Jurkat, Clone E6-1 (cell line): ENCODE data around the gene CNNM4.

Experiments used
- DNase-seq: peaks from one replicate; pipeline ENCODE4 v3.0.0-alpha.2; 2011; ENCODE audit warnings: low read depth, low spot score
- H3K4me3 ChIP-seq: 2 replicates; pipeline ENCODE4 v1.5.1; 2011; ENCODE audit warnings: mild to moderate bottlenecking, low read length, control low read depth, moderate library complexity

CNNM4 gene

GRCh38 chr2:96806468-96807126, 45.9 kb downstream of the CNNM4 start:
- no peak overlapping the region for H3K4me3 ChIP-seq
- DNase-seq, result no peak

DNA sequence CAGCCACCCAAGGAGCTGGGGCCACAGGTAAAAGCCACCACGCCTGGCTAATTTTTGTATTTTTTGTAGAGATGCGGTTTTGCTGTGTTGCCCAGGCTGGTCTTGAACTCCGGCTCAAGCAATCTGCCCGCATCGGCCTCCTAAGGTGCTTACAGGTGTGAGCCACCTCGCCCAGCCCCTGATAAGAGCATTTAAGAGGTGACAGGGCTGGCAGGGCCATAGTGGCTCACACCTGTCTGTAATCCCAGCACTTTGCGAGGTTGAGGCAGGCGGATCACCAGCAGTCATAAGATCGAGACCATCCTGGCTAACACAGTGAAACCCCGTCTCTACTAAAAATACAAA, 46.4 kb downstream of the CNNM4 start:
- H3K4me3 ChIP-seq, result no peak overlapping the region
- no peak for DNase-seq

DNA sequence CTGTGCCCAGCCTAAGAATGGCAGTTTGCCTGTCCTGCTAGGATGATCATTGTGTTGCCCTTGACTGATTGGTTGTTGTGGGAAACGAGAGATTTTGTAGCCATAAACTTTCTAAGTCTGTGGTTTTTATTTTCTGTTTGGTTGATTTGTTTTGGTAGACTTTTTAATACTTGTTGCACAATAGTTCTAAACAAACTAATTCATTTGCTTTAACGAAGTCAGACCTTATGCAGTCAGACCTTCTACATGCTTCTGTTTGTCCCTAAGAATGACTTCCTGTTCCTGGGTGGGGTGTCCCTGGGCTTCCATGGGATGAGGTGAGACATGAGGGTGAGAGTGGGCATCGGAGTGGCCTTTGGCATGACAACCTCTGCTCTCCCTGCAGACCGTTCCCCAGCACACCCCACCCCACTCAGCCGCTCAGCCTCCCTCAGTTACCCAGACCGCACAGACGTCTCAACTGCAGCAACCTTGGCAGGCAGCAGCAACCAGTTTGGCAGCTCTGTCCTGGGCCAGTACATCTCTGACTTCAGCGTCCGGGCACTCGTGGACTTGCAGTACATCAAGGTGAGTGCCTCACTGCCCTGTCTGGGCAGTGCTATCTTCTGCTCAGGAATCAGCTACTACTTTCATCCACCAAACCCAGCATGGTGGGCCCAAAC, 47.6 kb downstream of the CNNM4 start:
- no peak for DNase-seq
- H3K4me3 ChIP-seq, result no peak overlapping the region

GRCh38 chr2:96809216-96809882, 48.6 kb downstream of the CNNM4 start:
- no peak overlapping the region for H3K4me3 ChIP-seq
- DNase-seq, result no peak

GRCh38 chr2:96809951-96810782, 49.5 kb downstream of the CNNM4 start:
- no peak overlapping the region for H3K4me3 ChIP-seq
- no peak for DNase-seq

DNA sequence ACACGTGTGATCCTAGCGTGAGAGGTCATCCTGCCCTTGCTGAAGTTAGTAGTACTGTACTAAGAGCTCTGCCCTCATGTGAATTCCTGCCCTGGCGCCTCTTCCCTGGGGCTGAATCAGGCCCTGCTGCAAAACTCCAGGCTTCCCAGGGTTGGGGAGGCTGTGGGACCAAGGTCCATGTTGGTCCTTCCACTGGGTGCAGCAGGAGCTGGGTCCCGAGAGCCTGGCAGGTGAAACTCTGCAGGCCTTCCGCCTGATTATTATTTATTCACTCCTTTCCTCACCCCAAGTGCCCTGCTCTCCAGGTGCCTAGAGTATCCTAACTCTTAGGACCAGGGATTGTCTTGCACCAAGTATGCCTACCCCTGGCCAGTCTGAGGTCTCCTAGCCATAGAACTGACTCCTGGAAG, 50.1 kb downstream of the CNNM4 start:
- no peak for DNase-seq
- no peak overlapping the region for H3K4me3 ChIP-seq

- DNase-seq, result no peak
- no peak overlapping the region for H3K4me3 ChIP-seq
Measured at GRCh38 chr2:96811917-96812316, 51.2 kb downstream of the CNNM4 start.

- H3K4me3 ChIP-seq, result no peak overlapping the region
- no peak for DNase-seq
Measured at GRCh38 chr2:96813656-96814055, 53.0 kb downstream of the CNNM4 start.

DNA sequence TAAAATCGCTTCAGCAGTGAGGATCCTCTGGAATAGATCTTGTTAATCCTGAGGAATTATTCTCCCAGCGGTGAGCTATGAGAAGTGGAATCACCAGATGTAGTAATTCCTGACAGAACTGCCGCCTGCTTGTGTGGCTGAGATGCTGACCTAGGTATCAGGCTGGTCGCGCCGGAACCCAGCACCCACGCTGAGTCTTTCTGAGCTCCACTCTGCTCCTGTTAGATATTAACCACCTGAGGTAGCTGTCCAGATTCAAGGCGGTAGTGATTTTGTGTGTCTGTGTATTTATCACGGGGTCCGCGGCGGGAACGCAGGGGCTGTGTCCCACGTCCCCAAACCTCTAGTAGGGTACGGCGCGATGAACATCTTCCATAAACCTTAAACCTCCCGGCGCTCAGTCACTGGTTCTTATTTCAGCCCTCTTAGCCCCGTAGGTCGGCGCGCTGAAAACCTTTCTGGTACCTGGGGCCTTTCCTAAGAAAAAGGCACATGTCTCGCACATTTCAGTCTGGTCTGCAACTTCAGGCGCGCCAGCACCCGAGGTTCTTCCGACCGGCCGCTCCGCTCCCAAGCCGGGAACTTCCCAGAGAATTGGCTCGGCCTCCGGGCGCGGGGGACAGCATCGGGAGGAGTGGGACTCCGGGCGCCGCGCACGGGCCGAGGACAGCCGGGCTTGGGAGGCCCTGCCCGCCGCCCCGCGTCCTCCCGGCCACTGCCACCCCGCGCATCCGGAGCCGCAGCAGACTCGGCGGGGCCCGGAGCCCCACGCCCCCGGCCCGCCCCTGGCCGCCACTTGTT, 54.8 kb downstream of the CNNM4 start:
- DNase-seq, result no peak
- peak overlapping the region; percentile 71 for H3K4me3 ChIP-seq

- DNase-seq, result peak; percentile 78
- H3K4me3 ChIP-seq, result peak within 1 kb of the TSS; percentile 71
Measured at GRCh38 chr2:96816127-96816835, 55.6 kb downstream of the CNNM4 start, which contains the start of gene CNNM3. TSS of gene CNNM3 (plus strand) at chr2:96816268. CDS start at chr2:96816278, 10 bp downstream.

- no peak for DNase-seq
Measured at GRCh38 chr2:96816836-96817702, 56.4 kb downstream of the CNNM4 start.

GRCh38 chr2:96817882-96818281, 57.2 kb downstream of the CNNM4 start:
- no peak overlapping the region for H3K4me3 ChIP-seq
- no peak for DNase-seq

More at GRCh38 chr2:96816836-96817702, 56.4 kb downstream of the CNNM4 start:
- H3K4me3 ChIP-seq, result peak overlapping the region; percentile 55

DNA sequence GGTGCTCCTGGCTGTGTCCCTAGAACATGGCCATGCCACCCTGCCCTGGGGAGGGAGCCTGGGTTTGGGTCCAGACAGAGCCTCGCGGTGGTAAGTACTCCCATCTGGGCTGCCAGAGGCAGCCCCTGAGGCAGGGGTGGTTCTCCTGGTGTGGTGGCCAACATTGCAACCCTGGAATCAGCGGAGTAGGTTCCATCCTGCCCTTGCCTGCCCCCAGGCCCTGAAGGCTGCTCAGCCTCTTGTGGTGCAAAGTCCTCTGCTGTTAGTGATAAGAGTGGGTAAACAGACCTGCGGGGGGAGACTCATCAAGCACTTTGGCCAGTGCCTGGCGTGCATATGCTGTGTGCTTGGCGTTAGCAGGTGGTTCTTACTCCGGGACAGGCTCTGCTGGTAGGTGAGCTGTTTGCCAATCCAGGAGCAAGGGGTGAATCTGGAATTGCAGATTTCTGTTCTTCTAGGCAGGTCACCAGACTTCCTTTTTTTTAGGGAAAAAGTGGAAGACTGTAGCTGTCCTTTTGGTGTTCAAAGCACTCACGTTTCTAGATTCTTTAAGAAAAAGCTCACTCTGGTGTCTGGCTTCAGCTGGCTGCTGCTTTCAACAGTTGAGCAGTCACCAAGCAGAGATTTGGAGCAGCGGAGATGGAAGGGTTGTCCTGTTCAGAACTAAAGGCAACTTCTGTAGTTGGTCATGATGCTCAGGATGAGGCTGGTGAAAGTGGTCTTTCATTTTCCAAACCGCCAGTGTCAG, 58.6 kb downstream of the CNNM4 start:
- no peak overlapping the region for H3K4me3 ChIP-seq
- DNase-seq, result no peak

- no peak for DNase-seq
- H3K4me3 ChIP-seq, result no peak overlapping the region
Measured at GRCh38 chr2:96819876-96820511, 59.3 kb downstream of the CNNM4 start.

DNA sequence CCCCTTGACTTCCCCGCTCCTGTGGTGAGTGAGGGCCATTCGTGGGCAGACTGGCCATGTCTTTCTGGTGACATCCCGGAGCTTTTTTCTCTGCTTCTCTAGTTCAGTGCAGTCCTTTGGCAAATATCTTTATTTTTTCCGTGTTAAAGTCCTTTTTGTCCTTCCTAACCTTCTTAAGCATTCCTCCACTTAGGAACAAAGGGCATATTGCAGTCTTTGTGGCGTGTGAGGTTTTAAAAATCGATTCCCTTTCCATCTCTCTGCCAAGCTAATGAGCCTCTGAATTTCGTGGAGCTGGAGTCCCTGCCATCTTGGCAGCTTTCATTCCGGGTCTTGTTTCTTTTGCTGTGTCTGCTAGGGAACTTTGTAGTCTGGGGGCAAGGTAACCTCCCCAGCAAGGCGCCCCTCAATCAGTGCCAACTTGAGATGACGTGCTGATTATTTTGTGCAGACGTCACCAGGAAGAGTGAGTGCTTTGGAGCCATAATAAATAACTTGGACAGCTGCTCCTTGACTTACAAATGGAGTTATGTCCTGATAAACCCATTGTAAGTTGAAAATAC, 60.5 kb downstream of the CNNM4 start:
- DNase-seq, result no peak
- no peak overlapping the region for H3K4me3 ChIP-seq

- no peak overlapping the region for H3K4me3 ChIP-seq
- no peak for DNase-seq
Measured at GRCh38 chr2:96822786-96823185, 62.1 kb downstream of the CNNM4 start.
